ENCODE data around the gene RTL9. TPM values are rescaled to one million over a fixed set of nuclear protein-coding genes. Genes with fewer than 3 reads are reported as not detected.

RTL9 gene
- total RNA-seq, 1 donor from 2014 or later, result not detected

DNA sequence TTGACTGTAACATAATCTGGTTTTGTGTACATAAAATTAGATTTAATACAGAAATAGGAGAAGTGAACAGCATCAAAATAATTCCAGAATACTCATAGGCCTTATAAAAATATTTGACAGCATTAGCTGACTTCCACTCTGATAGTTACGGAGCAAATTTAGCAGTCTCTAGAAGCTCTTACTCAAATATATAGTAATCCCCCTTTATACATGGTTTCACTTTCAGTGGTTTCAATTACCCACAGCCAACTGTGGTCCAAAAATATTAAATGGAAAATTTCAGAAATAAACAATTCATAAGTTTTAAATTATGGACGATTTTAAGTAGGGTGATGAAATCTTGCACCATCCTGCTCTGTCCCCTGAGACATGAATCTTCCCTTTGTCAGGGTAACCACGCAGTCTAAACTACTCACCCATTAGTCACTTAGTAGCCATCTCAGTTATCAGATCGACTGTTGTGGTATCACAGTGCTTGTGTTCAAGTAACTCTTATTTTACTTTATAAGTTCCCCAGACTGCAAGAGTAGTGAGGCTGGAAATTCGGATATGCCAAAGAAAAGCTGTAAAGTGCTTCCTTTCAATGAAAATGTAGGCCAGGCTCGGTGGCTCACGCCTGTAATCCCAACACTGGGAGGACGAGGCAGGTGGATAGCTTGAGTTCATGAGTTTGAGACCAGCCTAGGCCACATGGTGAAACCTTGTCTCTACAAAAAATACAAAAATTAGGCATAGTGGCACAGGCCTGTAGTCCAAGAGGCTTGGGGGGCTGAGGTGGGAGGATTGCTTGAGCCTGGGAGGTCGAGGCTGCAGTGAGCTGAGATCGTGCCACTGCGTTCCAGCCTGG is 17.2 kb upstream of the RTL9 start:
- intact Hi-C loops (cut with micrococcal nuclease), result no loop called here

DNA sequence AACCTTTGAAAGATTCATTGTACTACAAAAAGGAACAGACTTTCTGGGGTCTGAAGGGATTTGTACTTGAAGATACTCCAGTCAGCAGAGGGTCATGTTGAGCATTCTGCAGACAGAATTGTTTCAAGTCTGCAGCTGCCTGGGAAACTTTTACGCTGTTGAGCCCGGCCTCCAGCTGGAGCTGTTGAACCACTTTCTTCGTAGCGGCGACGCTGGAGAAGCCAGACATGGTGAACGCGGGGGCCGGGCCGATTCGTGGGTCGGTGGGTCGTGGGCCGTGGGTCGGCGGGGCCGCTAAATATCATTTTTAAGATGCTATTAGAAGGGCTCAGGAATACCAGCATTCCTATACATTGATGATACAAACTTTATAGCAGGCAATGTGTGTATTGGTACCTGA is 12.0 kb upstream of the RTL9 start:
- intact Hi-C loops (cut with micrococcal nuclease), result no loop called here

DNA sequence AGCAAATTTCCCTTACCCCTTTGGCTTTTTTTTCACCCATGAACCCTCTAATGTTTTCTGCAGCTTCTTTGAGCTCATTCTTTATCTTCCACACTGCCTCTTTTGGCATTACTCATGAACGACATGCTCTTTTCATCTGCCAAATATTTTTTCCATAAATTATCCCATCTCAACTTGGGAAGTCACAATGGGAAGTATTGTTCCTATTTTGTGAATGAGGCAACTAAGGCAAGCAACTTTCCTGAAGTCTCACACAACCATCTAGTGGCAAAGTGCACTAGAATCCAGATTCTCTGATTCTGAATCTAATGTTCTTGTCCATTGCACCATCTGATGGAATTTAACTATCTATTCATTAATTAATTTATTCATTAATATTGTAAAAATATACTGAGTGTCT is 625 bp downstream of the RTL9 start:
- intact Hi-C loops (cut with micrococcal nuclease), result no loop called here

DNA sequence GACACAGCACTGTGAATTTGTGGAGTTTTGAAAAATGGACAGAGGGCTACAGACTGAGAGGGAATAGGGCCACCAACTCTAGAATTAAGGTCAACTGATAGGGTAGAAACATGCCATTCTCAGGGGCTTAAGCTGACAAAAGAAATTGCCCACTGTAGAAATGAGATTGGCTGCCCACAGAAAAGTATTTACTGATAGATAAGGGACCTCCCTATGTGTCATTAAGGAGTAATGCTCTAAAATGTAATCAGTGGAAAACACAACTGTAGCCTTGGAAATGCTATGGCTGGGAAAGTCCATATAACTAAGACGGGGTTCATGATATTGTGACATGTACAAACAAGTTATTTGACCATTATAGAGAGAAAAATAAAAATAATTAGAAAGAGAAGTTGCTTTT is 4.6 kb downstream of the RTL9 start:
- intact Hi-C loops (cut with micrococcal nuclease), result no loop called here

DNA sequence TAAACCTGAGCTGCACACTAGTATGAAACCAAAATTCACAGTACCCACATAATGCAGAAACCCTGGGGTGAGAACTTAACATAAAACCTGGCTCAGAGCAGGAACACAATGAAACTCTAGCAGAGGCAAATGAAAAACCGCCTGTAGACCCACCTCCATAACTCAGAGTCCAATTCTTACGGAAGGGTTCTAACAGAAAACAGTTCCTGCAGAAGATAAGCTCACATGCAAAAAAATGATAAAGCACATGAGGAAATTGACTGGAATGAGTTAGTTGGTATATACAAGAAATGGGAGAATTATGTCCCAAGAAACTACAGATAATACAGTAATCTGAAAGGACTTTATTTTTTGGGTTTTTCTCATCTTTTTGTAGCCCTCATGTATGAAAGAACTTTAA is 14.7 kb downstream of the RTL9 start:
- intact Hi-C loops (cut with micrococcal nuclease), result no loop called here

DNA sequence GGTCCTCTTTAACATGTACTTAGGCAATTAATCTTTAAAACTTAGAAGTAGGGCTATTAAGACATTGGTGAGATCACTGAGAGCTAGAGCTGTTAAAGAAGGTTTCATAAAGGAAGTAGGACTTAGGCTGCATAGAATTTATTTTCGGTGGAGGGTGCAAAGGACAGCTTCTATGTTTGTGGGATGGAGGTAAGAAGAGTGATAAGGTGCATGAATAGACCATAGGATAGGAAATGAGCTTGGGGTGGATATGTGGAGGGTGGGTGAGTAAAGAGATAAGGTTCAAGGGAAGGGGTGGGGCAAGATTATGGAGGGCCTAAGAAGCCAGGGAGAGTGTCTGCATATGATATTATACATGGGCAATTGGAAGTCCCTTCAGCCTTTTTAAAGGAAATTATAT is 15.9 kb downstream of the RTL9 start:
- intact Hi-C loops (cut with micrococcal nuclease), result no loop called here

DNA sequence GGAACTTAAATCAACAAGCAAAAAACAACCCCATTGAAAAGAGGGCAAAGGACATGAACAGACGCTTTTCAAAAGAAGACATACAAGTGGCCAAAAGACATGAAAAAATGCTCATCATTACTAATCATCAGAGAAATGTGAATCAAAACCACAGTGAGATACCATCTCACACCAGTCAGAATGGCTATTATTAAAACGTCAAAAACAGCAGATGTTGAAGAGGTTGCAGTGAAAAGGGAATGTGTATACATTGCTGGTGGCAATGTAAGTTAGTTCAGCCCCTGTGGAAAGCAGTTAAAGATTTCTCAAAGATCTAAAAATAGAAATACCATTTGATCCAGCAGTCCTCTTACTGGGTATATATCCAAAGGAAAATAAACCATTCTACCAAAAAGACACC is 22.6 kb downstream of the RTL9 start:
- intact Hi-C loops (cut with micrococcal nuclease), result no loop called here

DNA sequence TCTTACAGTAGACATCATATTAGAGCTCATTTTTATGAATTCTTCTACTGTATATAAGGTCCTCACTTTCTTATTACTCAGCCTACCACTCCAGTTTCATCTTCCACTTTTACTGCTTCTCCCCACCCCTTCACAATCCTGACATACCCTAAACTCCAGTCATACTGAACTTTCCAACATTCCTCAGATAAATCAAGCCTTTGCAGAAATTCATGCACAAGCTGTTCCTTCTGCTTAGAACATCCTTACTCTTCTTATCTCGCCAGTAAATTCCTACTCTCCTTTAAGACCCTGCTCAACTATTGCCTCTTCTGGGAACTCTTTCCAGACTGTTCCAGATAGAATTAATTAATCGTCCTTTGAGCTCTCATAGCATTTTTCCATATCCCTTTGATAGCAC is 24.8 kb downstream of the RTL9 start:
- intact Hi-C loops (cut with micrococcal nuclease), result no loop called here

DNA sequence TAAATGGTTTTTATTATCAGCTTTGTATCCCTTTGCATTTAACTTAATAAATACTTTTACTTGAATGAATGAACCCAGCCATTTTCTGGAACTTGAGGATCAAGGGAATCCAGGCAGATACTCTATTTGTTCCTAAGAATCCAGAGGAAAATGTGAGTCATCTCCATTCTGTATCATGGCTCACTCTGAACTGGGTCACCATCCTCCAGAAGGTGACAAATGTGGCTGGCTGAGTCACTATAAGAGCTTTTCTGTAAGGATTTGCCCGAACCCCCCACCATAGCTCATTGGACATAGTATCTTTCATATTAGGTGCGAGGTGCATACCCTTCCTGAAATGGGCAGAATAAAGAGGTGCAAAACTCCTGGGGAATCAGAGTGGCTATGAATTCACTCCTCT is 25.8 kb downstream of the RTL9 start:
- intact Hi-C loops (cut with micrococcal nuclease), result no loop called here

DNA sequence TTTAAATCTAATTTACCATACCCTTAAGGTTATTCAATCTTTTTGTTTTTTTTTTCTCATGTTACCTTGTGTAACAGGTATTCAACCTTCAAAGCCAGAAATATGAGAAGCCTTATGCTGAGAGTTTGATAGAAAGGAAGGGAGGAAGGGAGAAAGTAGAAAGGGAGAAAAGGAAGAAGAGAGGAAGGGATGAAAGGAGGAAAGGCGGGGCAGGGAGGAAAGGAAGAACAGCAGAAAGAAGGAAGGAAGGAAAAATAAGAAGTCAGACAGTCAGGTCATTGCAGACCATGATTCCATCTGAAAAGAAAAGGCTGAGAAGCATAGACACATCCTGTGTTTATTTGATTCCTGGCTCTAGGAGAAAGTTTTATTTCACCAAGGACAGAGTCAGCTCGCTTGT is 30.9 kb downstream of the RTL9 start:
- intact Hi-C loops (cut with micrococcal nuclease), result no loop called here

DNA sequence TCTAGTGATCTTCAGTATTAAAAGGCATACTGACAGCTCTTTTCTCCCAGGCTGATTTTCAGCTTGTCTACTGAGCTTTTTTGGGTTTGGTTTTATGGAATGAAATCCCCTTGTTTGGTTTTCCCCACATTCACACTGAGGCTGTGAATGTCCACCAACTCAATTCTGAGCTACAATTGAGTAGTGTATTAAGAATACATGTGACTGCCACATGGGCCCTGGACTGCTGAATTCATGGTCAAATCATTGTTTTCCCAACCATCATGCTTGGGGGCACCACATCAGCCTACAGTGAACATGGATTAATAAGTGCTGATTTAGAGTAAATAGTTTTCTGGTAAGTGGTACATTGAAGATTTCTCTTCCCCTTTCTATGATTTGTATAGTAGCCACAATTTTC is 32.4 kb downstream of the RTL9 start:
- intact Hi-C loops (cut with micrococcal nuclease), result no loop called here

DNA sequence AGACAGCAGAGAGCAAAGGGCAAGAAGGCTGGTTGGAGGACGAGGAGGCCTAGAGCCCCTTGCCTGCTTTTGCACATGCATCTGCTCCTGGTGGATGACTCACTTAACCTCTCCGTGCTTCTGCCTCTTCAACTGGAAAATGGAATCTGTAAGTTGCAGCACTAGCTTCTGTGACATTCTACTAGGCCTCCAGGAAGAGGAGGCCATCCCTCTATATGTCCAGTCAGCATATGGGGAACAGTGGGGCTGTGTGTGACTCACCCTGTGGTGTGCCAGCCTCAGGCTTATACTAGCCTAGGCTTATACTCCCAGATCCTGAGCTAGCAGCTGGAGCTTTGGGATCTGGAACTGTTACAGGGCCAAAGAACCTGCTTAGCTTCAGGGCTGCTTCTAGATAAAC is 36.0 kb downstream of the RTL9 start:
- intact Hi-C loops (cut with micrococcal nuclease), result no loop called here

DNA sequence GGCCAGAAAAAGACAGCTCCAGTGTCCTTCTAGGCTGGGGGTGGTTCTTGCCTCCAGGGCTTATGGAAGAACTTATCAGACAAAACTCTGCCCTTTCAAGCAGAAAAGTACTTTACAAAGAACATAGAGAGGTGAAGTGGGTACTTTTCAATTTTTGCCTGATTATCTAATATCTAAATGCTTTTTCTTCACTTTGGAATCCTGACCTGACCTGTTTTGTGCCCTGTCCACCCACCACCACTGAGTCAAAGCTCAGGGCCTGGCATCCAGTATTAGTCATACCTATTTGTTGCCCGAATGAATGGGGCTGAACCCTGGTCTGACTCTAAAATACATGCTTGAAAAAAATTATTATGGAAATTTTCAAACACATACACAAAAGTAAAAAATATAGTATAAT is 37.2 kb downstream of the RTL9 start:
- intact Hi-C loops (cut with micrococcal nuclease), result no loop called here

DNA sequence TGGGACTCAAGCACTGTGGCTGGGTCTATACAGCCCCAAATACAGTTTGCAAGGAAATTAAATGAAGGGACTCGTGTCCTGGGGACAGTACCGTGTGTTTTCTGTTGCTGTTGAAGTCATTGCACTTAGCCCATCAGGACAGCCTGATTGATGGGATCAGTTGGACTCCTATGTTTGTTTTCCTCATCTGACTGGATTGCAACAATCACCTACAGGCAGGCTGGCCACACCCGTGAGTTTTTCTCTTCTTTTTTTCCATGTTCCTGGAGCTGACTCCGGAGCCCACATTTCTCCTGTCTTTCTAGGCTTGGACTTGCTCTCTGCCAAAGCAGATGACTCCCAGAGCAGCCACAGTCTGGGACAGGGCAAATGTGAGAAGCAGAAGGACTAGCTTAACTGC is 38.1 kb downstream of the RTL9 start:
- intact Hi-C loops (cut with micrococcal nuclease), result no loop called here

DNA sequence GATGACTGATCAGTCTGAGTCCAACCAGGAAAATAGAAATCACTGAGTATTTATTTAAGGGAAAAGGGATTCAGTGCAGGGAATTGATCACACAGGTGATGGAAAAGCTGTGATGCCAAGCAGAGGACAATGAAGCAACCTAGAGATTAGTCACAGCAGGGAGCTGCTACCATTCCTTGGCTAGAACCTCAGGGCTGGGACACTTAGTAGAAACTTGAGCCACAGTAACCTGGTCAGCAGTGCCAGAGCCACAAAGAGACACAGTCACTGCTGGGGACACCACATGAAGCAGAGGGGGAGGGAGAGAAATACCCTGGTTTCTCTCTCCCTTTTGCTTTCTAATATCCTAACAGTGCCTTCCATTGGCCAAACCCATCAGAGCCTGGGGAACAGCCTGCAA is 38.7 kb downstream of the RTL9 start:
- intact Hi-C loops (cut with micrococcal nuclease), result no loop called here

DNA sequence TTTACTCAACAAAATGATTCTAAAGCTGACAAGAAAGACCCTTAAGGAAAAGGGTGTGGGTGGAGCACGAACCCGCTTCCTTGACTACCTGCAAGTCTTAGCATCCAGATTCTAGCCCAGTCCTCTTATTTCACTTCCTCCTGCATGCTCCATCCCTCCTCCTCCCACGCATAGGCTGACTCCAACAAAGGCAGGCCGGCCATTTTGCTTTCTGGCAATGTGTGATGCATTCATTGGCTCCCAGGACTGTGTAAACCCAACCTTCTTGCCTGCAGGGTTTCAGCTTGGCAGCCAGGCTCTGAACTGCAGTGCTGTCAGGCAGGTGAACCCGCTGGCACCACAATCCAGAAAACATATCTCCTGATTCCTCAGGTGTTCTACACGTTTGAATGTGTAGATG is 39.3 kb downstream of the RTL9 start:
- intact Hi-C loops (cut with micrococcal nuclease), result no loop called here

DNA sequence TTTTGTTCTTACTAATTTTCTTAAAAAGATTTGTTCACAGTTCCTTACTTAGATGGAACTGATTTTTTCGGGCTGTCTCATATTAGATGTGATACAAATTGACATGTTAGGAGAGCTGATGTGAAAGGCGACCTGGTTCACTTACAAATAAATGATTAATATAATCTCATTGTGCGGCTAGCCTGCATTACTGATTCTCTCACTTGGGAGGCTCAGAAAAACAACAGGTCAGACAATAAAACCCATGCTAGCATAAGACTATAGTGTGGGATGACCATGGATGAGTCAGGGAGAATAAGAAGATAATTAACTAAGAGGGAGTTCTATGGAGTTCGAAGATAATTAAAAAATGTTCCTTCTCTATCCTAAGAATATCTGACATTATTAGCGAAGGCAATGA is 40.8 kb downstream of the RTL9 start:
- intact Hi-C loops (cut with micrococcal nuclease), result no loop called here

DNA sequence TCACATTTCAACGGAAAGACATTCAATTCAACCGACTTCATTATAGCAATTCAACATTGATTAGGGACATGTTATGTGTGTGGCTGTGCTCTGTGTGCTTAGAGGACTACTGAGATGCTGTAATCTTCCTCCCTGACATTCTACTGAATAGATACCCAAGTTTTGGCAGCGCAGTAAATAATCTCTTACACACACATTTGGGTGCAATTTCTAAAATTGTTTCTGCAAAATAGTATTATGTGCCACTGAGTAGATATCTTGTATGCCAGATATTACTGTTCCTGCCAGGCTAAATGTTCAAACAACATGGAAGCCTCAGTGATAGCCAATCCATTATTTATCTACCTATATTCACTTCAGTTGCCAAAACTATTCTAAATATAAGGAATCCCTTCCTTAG is 41.3 kb downstream of the RTL9 start:
- intact Hi-C loops (cut with micrococcal nuclease), result no loop called here

DNA sequence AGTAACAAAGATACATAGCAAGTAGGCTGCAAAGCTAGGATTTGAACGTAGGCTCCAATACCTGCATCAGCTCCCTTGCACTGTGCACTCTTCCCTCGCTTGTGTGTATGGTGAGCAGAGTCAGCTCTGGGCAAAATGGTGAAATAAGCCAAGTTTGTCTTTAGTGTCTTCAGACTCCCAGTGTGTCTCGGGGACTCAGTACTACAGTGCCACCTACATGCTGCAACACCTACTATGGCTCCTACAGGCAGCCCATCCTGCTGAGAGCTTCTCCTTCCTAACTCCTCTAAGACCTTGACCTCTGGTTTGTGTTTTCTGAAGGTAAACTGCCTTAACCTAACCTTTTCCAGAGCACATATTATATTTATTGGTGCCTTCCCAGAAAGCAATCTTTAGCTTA is 42.5 kb downstream of the RTL9 start:
- intact Hi-C loops (cut with micrococcal nuclease), result no loop called here

DNA sequence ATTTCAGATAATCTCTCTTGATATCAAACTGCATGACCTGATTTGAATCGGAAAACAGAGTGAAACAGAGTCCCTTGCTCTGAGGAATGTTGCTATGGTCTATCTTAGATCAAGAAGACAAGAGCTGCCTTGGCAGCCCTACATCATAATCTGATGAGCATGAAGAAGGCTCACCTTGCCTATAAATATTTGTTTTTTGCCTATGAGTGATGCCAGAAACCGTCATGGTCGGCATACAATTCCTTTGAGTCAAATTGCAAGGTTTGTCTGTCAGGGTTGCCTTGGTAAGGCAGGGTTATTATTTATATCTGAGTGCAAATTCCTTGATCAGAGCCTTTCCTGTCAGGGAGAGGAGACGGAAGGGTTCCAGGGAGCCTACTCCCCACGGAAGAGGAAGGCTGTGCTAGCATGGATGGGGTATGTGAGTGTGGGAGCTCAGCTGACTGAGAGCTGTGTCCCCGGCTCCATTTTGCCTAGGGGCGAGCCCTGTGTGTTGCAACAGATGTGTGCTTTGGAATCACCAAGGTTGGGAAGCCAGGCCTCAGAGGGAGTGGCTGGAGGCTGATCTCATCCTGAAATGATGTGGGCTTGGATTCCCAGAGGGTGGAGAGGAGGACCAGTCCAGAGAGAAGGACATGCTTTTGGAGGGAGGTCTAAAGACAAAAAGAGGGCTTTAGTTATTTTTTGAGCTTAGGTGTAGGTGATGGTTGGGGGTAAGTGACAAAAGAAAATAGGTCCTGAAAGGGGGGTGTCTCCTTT is 43.6 kb downstream of the RTL9 start:
- intact Hi-C loops (cut with micrococcal nuclease), result no loop called here

DNA sequence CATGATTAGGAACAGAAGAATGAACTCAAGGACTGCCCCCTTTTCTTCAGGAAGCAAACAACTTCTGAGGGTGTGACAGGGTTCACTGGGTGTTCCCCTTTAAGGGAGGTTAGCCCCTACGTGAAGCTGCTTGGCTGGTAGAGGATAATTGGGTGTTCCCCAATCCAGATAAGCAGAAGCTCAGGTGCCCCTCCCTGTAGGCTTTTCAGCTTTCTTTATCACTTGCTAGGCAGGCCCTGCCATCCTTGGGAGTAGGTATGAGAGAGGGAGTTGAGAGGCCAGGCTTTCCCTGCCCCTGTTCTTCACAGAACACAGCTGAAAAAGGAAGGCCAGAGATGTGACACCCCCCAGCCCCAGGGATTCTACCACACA is 44.2 kb downstream of the RTL9 start:
- intact Hi-C loops (cut with micrococcal nuclease), result no loop called here

DNA sequence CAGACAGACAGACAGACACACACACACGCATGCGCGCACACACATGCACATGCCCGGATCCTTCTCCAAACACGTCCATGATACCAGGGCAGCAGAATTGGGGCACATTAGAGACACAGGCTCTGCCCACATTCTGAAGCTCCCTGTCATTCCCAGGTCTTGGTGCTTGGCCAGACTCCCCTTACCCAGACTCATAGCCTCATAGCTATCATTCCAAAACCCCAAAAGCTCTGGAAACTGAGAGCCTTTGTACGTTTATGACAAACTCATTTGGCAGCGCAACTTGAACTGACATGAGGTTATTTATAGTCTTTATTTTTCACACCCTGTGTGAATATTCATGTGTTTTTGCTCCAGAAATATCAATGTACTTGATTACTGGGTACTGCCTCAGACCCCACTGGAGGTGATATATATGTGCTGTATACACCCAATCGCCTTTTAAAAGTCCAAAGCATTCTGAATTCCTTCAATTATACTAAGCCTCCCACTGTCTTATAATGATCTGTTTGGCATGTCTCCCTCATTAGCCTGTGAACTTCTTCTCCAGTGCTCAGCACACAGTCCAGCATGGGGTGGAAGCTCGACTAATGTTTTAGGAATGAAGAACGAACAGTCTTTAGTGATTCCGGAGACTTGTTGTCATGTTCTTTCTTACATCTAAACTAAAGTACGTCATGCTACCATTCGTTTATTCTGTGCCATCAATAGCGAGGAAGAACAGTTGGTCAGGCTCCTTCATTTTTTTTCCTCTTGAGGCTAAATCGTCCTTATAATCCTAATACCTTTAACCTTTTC is 45.0 kb downstream of the RTL9 start:
- intact Hi-C loops (cut with micrococcal nuclease), result no loop called here
